Measurements from ENCODE around the gene TRIM72. TPM values are rescaled to one million over a fixed set of nuclear protein-coding genes. Genes with fewer than 3 reads are reported as not detected.

Gene TRIM72
- total RNA-seq, 1 experiment from 2014 or later, result 0.09 TPM

- H3K4me3 ChIP-seq, result no peak overlapping the region
- H3K79me2 ChIP-seq (ENCODE audit: low read depth), result no peaks in the 10 kb centered on the region
- H3K4me1 ChIP-seq (replicated peaks; ENCODE audit: insufficient read depth), result peaks cover 6% of the 10 kb centered on the region
- H3K9me2 ChIP-seq (ENCODE audit: insufficient read depth), result no peaks in the 10 kb centered on the region
- intact Hi-C loops (cut with micrococcal nuclease; ENCODE audit: unreplicated experiment), result no loop called here
- no peaks in the 10 kb centered on the region for H4K20me1 ChIP-seq (ENCODE audit: insufficient read depth)
- DNase-seq, result no peak
- ChIA-PET POLR2A (ENCODE audit: unreplicated experiment) (no interaction called here), CTCF (interaction anchor here (0.7 to 0.9 kb wide), 2 partner anchors 11 to 38 kb away, joined by 3 to 5 read pairs; no protein-coding TSS in a partner anchor)
- H3K36me3 ChIP-seq (ENCODE audit: low read depth), result no peaks in the 10 kb centered on the region
- TF ChIP-seq, protein P1, sequence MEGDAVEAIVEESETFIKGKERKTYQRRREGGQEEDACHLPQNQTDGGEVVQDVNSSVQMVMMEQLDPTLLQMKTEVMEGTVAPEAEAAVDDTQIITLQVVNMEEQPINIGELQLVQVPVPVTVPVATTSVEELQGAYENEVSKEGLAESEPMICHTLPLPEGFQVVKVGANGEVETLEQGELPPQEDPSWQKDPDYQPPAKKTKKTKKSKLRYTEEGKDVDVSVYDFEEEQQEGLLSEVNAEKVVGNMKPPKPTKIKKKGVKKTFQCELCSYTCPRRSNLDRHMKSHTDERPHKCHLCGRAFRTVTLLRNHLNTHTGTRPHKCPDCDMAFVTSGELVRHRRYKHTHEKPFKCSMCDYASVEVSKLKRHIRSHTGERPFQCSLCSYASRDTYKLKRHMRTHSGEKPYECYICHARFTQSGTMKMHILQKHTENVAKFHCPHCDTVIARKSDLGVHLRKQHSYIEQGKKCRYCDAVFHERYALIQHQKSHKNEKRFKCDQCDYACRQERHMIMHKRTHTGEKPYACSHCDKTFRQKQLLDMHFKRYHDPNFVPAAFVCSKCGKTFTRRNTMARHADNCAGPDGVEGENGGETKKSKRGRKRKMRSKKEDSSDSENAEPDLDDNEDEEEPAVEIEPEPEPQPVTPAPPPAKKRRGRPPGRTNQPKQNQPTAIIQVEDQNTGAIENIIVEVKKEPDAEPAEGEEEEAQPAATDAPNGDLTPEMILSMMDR (conservative IDR thresholded peaks at IDR 0.05), result no peak
- TF ChIP-seq EZH2 (IDR thresholded peaks at IDR 0.05; ENCODE audit: low read depth), result no peak
- BruUV-seq (replicated peaks), result no TSS peak
- no peaks in the 10 kb centered on the region for H3F3A ChIP-seq (ENCODE audit: insufficient read depth, low read depth)
- no peak overlapping the region for H3K4me2 ChIP-seq
- H3K27ac ChIP-seq, result no peak overlapping the region
- no peak overlapping the region for H2AFZ ChIP-seq
- peaks cover 20% of the 10 kb centered on the region for H3K27me3 ChIP-seq (ENCODE audit: insufficient read depth, low read depth)
- H3K9me3 ChIP-seq (ENCODE audit: insufficient read depth, low read depth), result no peaks in the 10 kb centered on the region
Measured at GRCh38 chr16:31217136-31217530, 3.2 kb downstream of the TRIM72 start.

DNA sequence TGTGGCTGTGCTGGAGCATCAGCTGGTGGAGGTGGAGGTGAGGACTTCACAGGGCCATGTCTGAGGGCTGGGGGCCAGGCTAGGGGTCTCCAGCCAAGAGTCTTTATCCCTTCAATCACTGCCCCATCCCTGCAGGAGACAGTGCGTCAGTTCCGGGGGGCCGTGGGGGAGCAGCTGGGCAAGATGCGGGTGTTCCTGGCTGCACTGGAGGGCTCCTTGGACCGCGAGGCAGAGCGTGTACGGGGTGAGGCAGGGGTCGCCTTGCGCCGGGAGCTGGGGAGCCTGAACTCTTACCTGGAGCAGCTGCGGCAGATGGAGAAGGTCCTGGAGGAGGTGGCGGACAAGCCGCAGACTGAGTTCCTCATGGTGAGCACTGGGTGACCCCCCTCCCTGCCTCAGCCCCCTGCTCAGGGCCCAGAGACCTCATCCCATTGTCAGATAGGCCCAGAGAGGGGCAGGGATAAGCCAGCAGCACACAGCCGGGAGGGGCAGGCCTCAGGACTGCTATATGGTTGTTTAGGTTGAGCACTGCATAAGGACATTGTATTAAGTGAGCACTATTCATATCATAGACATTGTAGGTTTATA is 5.3 kb downstream of the TRIM72 start:
- H3K27me3 ChIP-seq (ENCODE audit: insufficient read depth, low read depth), result peaks cover 20% of the 10 kb centered on the region
- peak in 1 of 2 experiments; percentile 3 for DNase-seq
- no peak overlapping the region for H3K4me3 ChIP-seq
- H3K9me2 ChIP-seq (ENCODE audit: insufficient read depth), result no peaks in the 10 kb centered on the region
- TF ChIP-seq, protein P1 (conservative IDR thresholded peaks at IDR 0.05), result no peak
- no peak overlapping the region for H3K4me2 ChIP-seq
- H3K4me1 ChIP-seq (replicated peaks; ENCODE audit: insufficient read depth), result peaks cover 6% of the 10 kb centered on the region
- no peaks in the 10 kb centered on the region for H3K9me3 ChIP-seq (ENCODE audit: insufficient read depth, low read depth)
- no peaks in the 10 kb centered on the region for H3K79me2 ChIP-seq (ENCODE audit: low read depth)
- ChIA-PET POLR2A (ENCODE audit: unreplicated experiment) (interaction anchor here (0.6 kb wide), 1 partner anchor 870 kb away, joined by 21 read pairs; no protein-coding TSS in a partner anchor), CTCF (no interaction called here)
- H3F3A ChIP-seq (ENCODE audit: insufficient read depth, low read depth), result no peaks in the 10 kb centered on the region
- no TSS peak for BruUV-seq (replicated peaks)
- no peaks in the 10 kb centered on the region for H3K36me3 ChIP-seq (ENCODE audit: low read depth)
- no peaks in the 10 kb centered on the region for H4K20me1 ChIP-seq (ENCODE audit: insufficient read depth)
- no peak overlapping the region for H3K27ac ChIP-seq
- intact Hi-C loops (cut with micrococcal nuclease; ENCODE audit: unreplicated experiment), result no loop called here
- no peak overlapping the region for H2AFZ ChIP-seq

DNA sequence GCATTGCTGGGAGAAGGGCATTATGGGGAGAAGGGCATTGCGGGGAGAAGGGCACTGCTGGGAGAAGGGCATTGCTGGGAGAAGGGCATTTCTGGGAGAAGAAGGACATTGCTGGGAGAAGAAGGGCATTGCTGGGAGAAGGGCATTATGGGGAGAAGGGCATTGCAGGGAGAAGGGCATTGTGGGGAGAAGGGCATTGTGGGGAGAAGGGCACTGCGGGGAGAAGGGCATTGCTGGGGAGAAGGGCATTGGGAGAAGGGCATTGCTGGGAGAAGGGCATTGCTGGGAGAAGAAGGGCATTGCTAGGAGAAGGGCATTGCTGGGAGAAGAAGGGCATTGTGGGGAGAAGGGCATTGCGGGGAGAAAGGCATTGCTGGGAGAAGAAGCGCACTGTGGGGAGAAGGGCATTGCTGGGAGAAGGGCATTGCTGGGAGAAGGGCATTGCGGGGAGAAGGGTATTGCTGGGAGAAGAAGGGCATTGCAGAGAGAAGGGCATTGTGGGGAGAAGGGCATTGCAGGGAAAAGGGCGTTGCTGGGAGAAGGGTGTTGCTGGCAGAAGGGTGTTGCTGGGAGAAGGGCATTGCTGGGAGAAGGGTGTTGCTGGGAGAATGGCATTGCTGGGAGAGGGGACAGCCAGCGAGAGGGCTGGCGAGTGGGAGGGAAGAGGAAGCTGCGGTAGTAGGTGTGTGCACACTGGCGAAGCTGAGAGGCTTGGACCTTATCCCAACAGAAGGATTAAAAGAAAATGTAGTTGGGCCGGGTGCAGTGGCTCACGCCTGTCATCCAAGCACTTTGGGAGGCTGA is 7.6 kb downstream of the TRIM72 start:
- Histone ChIP-seq H3K27ac (no peak overlapping the region), H3K36me3 (ENCODE audit: low read depth) (no peaks in the 10 kb centered on the region), H3K27me3 (ENCODE audit: insufficient read depth, low read depth) (peaks cover 7% of the 10 kb centered on the region; the same call in 1 of the 2 replicates), H3K4me3 (no peak overlapping the region), H3K79me2 (ENCODE audit: low read depth) (no peaks in the 10 kb centered on the region), H4K20me1 (ENCODE audit: insufficient read depth) (no peaks in the 10 kb centered on the region), H3K4me1 (replicated peaks; ENCODE audit: insufficient read depth) (no peaks in the 10 kb centered on the region), H3K4me2 (no peak overlapping the region), H3K9me3 (ENCODE audit: insufficient read depth, low read depth) (no peaks in the 10 kb centered on the region), H2AFZ (no peak overlapping the region), H3K9me2 (ENCODE audit: insufficient read depth) (no peaks in the 10 kb centered on the region), H3F3A (ENCODE audit: insufficient read depth, low read depth) (no peaks in the 10 kb centered on the region)
- BruUV-seq (replicated peaks), result no TSS peak
- no peak for DNase-seq
- TF ChIP-seq, protein P1 (conservative IDR thresholded peaks at IDR 0.05), result no peak
- no peak for TF ChIP-seq EZH2 (IDR thresholded peaks at IDR 0.05; ENCODE audit: low read depth)
- intact Hi-C loops (cut with micrococcal nuclease; ENCODE audit: unreplicated experiment), result no loop called here
- ChIA-PET POLR2A (ENCODE audit: unreplicated experiment) (no interaction called here), CTCF (interaction anchor here (0.6 kb wide), 1 partner anchor 791 kb away, joined by 8 read pairs; no protein-coding TSS in a partner anchor)
